Ishikawa (cell line): ENCODE results near the gene CAMK2D.

ENCODE experiments used
- EP300 ChIP-seq: IDR thresholded peaks from 2 replicates; pipeline ENCODE4 v1.6.1; 2012; ENCODE audit warnings: borderline replicate concordance
- FOXM1 ChIP-seq: IDR thresholded peaks from 2 replicates; pipeline ENCODE4 v1.6.1; 2012; ENCODE audit warnings: low read depth, borderline replicate concordance
- MAX ChIP-seq: IDR thresholded peaks from 2 replicates; pipeline ENCODE4 v1.6.1; 2012
- NFIC ChIP-seq: IDR thresholded peaks from 2 replicates; pipeline ENCODE4 v1.6.1; 2012
- REST ChIP-seq: IDR thresholded peaks from 2 replicates; pipeline ENCODE4 v1.6.1; 2012; ENCODE audit warnings: low read depth, mild to moderate bottlenecking
- YY1 ChIP-seq: IDR thresholded peaks from 2 replicates; pipeline ENCODE4 v1.6.1; 2012; ENCODE audit warnings: low read depth

DNA sequence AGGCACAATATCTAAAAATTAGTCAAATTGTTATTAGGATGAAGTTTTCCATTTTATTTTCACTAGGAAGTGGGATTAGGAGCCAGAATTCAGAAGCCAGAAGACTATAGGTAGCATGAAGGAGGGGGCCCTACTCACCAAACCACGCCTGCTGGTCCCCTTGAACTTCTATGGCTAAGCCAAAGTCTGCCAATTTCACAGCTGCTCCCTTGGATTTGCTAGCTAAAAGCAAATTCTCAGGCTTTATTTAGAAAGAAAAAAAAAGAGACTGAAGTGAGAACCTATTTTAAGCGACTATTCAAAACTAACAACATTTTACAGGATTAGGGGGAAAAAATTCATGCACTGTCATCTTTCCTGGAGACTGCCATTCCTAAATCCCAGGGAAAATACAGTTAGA lies 224.3 kb downstream of the CAMK2D start:
- no peak for TF ChIP-seq FOXM1
- TF ChIP-seq NFIC, result no peak
- no peak for TF ChIP-seq EP300
- no peak for TF ChIP-seq REST
- TF ChIP-seq MAX, result no peak
- no peak for TF ChIP-seq YY1
